ENCODE measurements around the gene CEP70.
"Not testable (repeated sequence)": the region's sequence is repeated elsewhere in the genome, so short reads cannot be mapped to it uniquely, and the experiment has no call there.

The CEP70 gene

DNA sequence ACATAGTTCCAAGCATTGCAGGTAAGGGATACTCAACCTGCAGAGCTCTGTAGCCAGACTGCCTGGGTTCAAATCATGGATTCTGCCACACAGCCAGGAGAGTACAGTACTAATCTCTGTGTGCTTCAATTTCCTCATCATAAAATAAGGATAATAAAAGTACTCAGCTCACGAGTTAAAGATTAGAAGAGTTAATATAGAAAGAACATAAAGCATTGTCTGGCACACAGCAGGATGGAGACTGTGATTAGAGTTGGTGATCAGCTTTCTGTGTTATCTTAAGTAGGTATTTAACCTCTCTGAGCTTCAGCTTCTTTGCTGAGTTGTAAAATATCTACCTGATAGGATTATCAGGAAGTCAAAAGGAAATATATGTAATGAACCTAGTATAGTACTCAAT lies 2.7 kb downstream of the CEP70 start:
- DNase-seq (ENCODE audit: low read depth in 2 of 2): no peak

DNA sequence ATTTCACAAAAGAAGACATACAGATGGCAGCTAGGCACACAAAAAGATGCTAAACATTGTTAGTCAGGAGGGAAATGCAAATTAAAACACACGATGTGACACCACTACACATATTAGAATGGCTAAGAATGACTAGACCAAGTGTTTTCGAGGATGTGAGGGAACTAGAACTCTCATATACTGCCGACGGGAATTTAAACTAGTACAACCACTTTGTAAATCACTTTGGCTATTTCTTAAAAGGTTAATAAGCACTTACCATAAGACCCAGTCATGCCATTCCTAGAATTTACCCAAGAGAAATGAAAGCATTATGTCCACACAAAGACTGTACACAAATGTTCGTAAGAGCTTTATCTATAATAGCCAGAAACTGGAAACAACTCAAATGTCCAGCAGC lies 5.6 kb downstream of the CEP70 start:
- no peak for DNase-seq (ENCODE audit: low read depth in 2 of 2)

DNA sequence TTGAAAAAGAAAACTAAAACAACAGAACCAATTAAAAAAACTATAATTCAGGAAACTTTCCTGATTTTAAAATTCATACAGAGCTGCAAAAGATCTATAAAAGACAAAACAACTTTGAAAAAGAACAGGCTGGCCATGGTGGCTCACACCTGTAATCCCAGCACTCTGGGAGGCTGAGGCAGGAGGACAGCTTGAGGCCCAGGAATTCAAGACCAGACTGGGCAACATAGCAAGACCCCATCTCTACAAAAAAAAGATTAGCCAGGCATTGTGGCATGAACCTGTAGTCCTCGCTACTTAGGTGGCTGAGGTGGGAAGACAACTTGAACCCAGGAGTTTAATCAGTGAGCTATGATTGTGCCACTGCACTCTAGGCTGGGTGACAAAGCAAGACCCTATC lies 6.7 kb downstream of the CEP70 start:
- DNase-seq (ENCODE audit: low read depth in 2 of 2): no peak

DNA sequence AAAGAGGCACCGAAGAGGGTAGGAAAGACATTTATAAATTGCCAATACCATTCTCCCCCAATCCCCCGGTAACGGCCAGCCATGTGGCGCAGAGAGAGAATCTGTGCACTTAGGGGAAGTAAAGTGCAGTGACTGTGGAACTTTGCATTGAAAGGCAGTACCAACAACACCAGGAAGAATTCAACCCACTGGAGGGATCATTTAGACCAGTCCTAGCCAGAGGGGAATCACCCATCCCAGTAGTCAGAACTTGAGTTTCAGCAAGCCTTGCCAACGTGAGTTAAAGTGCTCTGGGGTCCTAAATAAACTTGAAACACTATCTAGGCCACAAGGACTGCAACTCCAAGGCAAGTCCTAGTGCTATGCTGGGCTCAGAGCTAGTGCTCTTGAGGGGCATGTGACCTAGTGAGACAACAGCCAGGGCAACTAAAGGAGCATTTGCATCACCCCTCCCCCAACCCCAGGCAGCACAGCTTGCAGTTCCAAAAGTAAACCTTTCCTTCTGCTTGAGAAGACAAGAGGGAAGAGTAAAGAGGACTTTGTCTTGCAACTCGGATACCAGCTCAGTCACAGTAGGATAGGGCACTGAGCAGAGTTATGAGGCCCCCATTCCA lies 15.0 kb downstream of the CEP70 start:
- DNase-seq (ENCODE audit: low read depth in 2 of 2): no peak

DNA sequence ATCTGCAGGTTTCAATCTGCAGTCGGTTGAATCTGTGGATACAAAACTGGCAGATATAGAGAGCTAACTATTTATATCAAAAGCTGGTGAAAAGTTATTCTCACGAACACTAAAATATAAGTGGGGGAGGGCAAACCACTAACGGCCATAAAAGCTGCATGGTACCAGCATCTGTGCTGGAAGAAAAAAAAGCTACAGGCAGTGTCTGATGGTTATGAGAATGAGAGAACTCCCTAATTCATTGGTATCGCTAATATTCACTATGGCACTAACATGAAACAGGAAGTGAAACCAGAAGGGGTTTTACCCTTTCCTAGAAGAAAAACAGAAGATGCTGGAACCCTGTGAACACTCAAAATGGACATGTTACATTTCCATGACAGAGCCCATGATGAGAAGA lies 15.9 kb downstream of the CEP70 start:
- no peak for DNase-seq (ENCODE audit: low read depth in 2 of 2)

DNA sequence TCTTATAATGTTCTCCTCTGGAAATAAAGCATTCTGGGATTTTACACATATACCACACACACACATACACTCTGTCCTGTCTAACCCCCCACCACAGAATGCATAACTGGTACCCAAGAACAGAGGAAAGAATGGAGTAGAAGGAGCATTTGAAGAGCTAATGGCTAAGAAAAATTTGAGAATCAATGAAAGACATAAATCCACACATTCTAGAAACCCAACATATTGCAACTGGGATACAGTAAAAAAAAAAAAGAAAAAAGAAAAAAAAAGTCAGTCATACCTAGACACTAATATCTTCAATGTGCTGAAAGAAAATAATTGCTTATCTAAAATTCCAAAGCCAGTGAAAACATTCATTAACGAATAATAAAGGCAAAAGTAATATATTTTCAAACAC lies 20.9 kb downstream of the CEP70 start:
- no peak for DNase-seq (ENCODE audit: low read depth in 2 of 2)

DNA sequence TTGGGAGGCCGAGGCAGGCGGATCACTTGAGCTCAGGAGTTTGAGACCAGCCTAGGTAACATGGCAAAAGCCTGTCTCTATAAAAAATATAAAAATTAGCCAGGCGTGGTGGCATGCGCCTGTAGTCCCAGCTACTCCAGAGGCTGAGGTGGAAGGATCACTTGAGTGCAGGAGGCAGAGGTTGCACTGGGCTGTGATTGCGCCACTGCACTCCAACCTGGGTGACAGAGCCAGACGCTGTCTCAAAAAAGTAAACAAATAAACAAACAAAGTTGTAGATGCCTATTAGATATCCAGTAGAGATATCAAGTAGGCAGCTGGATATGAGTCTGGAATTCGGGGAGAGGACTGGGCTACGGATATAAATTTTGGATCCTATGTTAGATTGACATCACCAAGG lies 24.4 kb downstream of the CEP70 start:
- DNase-seq (ENCODE audit: low read depth in 2 of 2): not testable (repeated sequence)

DNA sequence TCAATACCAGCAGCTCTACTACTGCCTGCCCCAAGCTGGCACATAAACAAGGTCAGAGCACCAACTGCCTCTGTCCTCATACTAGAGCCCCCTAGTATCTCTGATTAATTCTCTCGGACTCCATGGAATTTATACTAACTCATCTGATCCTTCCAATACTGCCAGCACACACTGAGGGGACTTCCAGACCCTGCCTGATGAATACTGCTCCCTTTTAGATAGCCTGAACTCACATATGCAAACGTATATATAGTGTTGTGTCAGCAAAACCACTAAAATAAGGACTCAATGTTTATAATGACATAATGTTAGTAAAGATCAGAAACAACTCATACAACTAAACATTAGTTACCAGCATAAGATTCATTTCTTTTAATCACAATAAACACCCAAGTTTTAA lies 25.0 kb downstream of the CEP70 start:
- no peak for DNase-seq (ENCODE audit: low read depth in 2 of 2)

DNA sequence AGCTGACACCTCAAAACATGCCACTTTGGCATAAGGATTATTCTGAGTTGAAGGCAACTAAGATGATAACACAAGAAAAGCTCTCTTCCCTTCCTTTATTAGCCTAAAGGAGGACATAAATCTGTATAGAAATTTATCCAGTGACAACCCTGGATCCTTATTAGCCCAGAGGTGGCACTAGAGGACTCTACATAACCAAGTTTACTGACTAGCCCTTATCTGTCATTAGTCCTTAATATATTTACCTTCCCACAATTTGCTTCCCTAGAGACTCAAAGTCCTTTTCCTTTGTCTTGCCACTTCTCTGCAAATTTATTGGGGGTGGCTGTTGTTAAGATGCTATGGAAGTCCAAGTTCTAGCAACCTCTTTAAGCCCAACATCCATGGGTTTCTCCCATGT lies 26.7 kb downstream of the CEP70 start:
- DNase-seq (ENCODE audit: low read depth in 2 of 2): no peak

DNA sequence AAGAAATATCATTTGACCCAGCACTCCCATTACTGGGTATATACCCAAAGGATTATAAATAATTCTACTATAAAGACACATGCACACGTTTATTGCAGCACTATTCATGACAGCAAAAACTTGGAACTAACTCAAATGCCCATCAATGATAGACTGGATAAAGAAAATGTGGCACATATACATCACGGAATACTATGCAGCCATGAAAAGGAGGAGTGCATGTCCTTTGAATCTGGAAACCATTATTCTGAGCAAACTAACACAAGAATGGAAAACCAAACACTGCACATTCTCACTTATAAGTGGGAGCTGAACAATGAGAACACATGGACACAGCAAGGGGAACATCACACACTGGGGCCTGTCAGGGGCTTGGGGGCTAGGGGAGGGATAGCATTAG lies 27.8 kb downstream of the CEP70 start:
- DNase-seq (ENCODE audit: low read depth in 2 of 2): not testable (repeated sequence)

DNA sequence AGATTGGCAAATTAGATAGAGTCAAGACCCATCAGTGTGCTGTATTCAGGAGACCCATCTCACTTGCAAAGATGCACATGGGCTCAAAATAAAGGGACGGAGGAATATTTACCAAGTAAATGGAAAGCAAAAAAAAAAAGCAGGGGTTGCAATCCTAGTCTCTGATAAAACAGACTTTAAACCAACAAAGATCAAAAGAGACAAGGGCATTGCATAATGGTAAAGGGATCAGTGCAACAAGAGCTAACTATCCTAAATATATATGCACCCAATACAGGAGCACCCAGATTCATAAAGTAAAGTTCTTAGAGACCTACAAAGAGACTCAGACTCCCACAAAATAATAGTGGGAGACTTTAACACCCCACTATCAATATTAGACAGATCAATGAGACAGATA lies 31.2 kb downstream of the CEP70 start:
- not testable (repeated sequence) for DNase-seq (ENCODE audit: low read depth in 2 of 2)

DNA sequence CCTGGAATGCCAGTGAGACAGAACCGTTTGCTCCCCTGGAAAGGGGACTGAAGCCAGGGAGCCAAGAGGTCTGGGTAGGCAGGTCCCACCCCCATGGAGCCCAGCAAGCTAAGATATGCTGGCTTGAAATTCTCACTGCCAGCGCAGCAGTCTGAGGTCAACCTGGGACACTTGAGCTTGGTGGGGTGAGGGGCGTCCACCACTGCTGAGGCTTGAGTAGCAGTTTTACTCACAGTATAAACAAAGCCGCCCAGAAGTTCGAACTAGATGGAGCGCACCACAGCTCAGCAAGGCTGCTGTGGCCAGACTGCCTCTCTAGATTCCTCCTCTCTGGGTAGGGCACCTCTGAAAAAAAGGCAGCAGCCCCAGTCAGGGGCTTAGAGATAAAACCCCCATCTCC lies 33.6 kb downstream of the CEP70 start:
- DNase-seq (ENCODE audit: low read depth in 2 of 2): no peak

DNA sequence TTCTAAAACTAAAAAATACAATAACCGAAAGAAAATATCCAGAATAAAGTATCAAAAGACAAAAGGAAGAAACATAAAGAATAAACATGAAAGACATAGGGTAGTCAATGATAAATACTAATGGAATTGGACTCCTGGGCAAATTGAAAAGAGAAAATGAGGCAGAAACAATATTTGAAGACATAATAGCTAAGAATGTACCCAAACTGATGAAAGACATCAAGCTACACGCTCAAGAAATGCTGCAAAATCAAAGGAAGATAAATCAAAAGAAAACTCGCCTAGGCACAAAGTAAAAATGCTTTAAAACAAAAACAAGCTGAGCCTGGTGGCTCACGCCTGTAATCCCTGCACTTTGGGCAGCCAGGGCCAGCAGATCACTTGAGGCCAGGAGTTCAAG lies 34.9 kb downstream of the CEP70 start:
- no peak for DNase-seq (ENCODE audit: low read depth in 2 of 2)

DNA sequence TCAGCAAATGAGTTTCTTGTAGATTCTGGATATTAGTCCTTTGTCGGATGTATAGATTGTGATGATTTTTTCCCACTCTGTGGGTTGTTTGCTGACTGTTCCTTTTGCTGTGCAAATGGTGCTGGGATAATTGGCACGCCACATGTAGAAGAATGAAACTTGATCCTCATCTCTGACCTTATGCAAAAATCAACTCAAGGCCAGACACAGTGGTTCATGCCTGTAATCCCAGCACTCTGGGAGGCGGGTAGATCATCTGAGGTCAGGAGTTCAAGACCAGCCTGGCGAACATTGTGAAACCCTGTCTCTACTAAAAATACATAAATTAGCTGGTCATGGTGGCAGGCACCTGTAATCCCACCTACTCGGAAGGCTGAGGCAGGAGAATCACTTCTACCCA lies 39.3 kb downstream of the CEP70 start:
- DNase-seq (ENCODE audit: low read depth in 2 of 2): not testable (repeated sequence)

DNA sequence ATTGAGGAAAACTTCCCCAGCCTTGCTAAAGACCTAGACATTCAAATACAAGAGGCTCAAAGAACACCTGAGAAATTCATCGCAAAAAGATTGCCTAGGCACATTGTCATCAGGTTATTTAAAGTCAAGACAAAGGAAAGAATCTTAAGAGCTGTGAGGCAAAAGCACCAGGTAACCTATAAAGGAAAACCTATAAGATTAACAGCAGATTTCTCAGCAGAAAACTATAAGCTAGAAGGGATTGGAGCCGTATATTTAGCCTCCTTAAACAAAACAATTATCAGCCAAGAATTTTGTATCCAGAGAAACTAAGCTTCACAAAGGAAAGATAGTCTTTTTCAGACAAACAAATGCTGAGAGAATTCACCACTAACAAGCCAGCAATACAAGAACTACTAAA lies 43.1 kb downstream of the CEP70 start:
- not testable (repeated sequence) for DNase-seq (ENCODE audit: low read depth in 2 of 2)

DNA sequence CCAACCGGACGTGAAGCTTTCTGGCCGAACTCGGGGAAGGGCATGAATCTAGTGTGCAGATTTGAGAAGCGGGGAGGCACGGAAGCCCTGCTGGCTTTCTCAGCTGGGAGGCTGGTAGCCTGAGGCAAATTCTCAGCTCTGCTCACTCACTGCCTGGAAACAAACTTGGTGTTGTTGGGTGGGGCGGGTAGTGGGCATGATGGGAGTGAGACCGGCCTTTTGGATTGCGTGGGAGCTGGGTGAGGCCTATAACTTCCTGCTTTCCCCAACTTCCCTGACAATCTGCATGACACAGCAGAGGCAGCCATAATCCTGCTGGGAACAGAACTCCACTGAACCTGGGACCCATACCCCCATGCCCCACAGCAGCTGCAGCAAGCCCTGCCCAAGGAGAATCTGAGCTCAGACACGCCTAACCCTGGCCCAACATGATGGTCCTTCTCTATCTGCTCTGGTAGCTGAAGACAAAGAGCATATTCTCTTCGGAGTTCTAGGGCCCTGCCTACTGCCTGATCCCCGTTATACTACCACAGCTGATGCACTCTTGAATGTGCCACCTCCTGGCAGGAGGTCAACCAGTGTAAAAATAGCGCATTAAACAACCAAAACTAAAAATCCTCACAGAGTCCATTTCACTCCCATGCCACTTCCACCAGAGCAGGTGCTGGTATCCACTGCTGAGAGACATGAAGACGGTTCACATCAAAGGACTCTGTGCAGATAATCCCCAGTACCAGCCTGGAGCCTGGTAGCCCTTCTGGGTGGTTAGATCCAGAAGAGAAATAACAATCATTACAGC lies 44.7 kb downstream of the CEP70 start:
- no peak for DNase-seq (ENCODE audit: low read depth in 2 of 2)

DNA sequence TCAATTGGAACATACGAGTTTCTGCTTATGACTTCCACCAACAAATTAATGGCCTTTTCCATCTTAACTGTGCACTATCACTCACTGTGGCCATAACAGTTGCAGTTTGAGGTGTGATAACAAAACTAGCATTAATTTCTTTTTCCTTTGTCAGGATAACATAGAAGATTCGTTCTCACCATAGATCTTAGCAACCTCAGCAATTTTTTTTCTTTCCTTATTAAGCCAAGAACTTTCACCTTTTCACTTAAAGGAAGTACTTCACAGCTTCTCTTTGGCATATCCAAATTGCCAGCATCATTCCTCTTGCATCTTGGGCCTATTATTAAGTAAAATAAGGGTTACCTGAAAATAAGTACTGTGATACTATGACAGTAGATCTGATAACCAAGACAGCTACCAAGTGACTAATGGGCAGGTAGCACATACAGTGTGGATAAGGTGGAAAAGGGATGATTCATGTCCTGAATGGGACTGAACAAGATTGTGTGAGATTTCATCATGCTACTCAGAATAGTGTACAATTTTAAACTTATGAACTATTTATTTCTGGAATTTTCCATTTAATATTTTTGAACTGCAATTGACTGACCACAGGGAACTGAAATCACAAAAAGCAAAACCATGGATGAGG lies 46.6 kb downstream of the CEP70 start:
- DNase-seq (ENCODE audit: low read depth in 2 of 2): no peak

DNA sequence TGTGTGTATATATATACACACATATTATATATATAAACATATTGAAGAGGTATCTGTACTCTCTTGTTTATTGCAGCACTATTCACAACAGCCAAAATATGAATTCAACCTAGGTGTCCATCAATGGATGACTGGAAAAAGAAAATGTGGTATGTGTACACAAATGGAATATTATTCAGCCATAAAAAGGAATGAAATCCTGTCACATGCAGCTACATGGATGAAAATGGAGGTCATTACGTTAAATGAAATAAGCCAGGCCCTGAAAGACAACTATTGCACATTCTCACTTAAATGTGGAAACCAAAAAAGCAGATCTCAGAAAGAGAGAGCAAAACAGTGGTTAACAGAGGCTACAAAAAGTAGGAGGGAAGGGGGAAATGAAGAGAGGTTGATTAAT lies 49.5 kb downstream of the CEP70 start:
- no peak for DNase-seq (ENCODE audit: low read depth in 2 of 2)

DNA sequence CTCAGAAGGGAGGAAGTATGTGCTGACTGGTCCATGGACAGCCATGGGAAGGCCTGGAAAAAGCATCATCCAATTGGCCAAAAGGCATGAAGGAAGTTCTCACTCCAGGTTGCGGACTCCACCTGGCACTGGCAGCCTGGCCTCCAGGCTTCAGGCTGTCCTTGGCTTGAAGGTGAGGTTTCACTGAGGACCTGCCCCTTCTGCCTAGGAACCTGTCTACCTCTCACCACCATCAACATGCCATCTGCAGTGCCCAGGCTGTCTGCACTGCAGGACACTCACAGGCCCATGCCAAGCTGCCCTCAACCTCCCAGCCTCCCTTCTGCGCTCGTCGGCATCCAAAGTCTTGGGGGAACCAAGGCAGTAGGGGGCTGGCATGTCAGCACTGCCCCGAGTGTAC lies 51.1 kb downstream of the CEP70 start:
- no peak for DNase-seq (ENCODE audit: low read depth in 2 of 2)

DNA sequence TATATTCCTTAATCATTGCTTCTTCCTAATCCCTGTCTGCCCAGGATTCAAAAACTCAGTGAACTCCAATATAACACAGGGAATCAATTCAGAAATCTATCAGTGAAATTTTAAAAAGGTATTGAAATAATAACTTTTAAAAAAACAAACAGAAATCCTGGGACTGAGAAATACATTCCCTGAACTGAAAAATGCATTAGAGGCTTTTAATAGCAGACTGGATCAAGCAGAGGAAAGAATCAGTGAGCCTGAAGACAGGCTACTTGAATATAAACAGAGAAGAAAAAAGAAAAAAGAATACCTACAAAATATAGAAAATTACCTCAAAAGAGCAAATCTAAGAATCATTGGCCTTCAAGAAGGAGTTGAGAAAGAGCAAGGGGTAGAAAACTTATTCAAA lies 54.7 kb downstream of the CEP70 start:
- no peak for DNase-seq (ENCODE audit: low read depth in 2 of 2)

DNA sequence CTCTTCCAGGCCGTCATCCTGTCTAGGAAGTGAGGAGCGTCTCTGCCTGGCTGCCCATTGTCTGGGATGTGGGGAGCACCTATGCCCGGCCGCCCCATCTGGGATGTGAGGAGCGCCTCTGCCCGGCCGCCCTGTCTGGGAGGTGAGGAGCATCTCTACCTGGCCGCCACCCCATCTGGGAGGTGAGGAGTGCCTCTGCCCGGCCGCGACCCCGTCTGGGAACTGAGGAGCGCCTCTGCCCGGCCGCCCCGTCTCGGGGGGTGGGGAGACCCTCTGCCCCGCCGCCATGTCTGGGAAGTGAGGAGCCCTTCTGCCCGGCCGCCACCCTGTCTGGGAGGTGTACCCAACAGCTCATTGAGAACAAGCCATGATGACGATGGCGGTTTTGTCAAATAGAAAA lies 72.6 kb downstream of the CEP70 start:
- DNase-seq (ENCODE audit: low read depth in 2 of 2): not testable (repeated sequence)

DNA sequence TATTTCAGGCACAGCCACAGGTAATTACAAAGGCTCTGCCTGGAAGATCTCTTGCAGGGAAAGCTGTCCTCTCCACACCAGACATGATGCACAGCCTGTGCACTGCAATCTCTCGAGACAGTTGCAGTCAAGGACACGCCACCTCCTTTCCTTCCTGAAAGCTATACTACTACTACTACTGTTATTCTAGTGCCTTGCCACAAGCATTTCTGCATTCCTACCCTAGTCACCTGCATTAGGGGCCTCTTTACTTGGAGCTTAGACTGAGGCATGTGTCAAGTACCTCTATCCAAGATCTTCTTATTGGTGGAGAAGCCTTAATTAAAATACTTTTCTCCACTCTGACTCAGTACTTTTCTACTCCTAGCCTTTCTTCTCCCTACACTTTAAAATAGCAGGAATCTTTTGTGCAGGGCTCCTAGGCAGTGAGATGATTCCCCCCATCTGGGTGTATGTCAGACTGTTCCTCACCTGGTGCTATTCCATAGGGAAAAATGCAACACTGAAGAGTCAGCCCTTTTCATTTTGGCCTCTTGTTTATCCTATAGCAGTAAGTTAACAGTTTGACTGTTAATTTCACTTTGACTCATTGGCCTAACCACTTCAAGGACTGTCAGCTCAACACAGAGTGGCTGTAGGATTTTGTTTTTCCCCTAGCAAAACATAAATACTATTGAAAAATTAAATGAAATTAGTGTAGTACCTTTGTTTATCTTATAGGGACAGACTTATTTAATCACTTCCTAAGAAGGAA lies 80.8 kb downstream of the CEP70 start:
- no peak for DNase-seq (ENCODE audit: low read depth in 2 of 2)

DNA sequence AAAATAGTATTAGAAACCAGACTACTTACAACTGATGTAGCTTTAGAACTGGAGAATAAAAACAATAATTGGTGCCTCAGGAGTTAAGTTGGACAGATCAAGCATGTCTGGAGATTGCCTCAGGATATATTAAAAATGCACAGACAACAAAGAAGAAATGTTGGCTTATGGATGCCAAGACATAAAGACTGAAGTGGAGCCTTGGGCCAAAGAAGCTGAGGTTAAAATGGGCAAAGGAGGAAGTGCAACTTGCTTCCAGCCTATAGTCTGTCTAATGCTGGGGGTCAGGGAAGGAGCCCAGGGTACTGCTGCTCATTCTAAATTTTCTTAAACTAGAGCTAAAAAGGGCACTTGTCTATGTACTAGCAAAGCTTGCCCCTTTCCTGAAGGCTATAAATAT lies 82.1 kb downstream of the CEP70 start:
- DNase-seq (ENCODE audit: low read depth in 2 of 2): no peak
